HepG2 (cell line): ENCODE measurements around the gene ZBTB46. TPM values are rescaled to one million over a fixed set of nuclear protein-coding genes. Genes with fewer than 3 reads are reported as not detected.

Experiments used
- AFF4 ChIP-seq: sonication (generic); formaldehyde crosslinking; IDR thresholded peaks from 2 replicates; pipeline ENCODE4 v1.4.0; 2020; ENCODE audit warnings: missing genetic modification reagents
- ATAD3A ChIP-seq: sonication (generic); formaldehyde crosslinking; IDR thresholded peaks from 2 replicates; pipeline ENCODE4 v1.4.0; 2020; ENCODE audit warnings: missing genetic modification reagents
- GMEB2 ChIP-seq: IDR thresholded peaks from 2 replicates; pipeline ENCODE4 v1.6.1; 2016; ENCODE audit warnings: missing biosample characterization, missing genetic modification reagents, low read depth
- IKZF4 ChIP-seq: sonication (generic); formaldehyde crosslinking; IDR thresholded peaks from 2 replicates; pipeline ENCODE4 v1.5.1; 2020; ENCODE audit warnings: borderline replicate concordance, mild to moderate bottlenecking, low read depth, missing genetic modification reagents; ENCODE audit errors: not compliant biosample characterization
- KDM6A ChIP-seq: IDR thresholded peaks from 2 replicates; pipeline ENCODE4 v1.6.1; 2016; ENCODE audit warnings: low read depth
- MIER3 ChIP-seq: IDR thresholded peaks from 2 replicates; pipeline ENCODE4 v1.6.1; 2016; ENCODE audit warnings: missing compliant biosample characterization, borderline replicate concordance
- NCOA2 ChIP-seq: sonication (generic); formaldehyde crosslinking; IDR thresholded peaks from 2 replicates; pipeline ENCODE4 v1.8.0; 2022; ENCODE audit warnings: inconsistent platforms
- NFKB2 ChIP-seq: sonication (generic); formaldehyde crosslinking; IDR thresholded peaks from 2 replicates; pipeline ENCODE4 v1.4.0; 2020; ENCODE audit warnings: missing genetic modification reagents, borderline replicate concordance
- NR2C2 ChIP-seq: sonication (generic); formaldehyde crosslinking; IDR thresholded peaks from 2 replicates; pipeline ENCODE4 v1.4.0; 2020; ENCODE audit warnings: missing genetic modification reagents, mild to moderate bottlenecking, moderate library complexity, borderline replicate concordance
- PAF1 ChIP-seq: IDR thresholded peaks from 2 replicates; pipeline ENCODE4 v1.6.1; 2016; ENCODE audit warnings: missing genetic modification reagents, missing compliant biosample characterization
- RAD21 ChIP-seq: fragments of 450-650 bp; formaldehyde crosslinking; IDR thresholded peaks from 2 replicates; pipeline ENCODE4 v1.5.0; 2020; ENCODE audit warnings: mild to moderate bottlenecking
- RBAK ChIP-seq: sonication (generic); formaldehyde crosslinking; IDR thresholded peaks from 2 replicates; pipeline ENCODE4 v1.5.1; 2020; ENCODE audit warnings: mild to moderate bottlenecking, missing genetic modification reagents
- RBFOX2 ChIP-seq: fragments of 200-400 bp; formaldehyde crosslinking; IDR thresholded peaks from 2 replicates; pipeline ENCODE4 v1.6.1; 2017; ENCODE audit warnings: low read depth, mild to moderate bottlenecking, low read length
- SKI ChIP-seq: fragments of 450-650 bp; IDR thresholded peaks from one replicate; pipeline ENCODE4 v1.6.1; 2018; ENCODE audit warnings: mild to moderate bottlenecking; ENCODE audit not compliant: partially characterized antibody
- SOX6 ChIP-seq, 2 experiments: fragments of 450-650 bp in 1 of 2; sonication (generic) in 1 of 2; formaldehyde crosslinking in 1 of 2; IDR thresholded peaks; 2 replicates each; pipeline versions ENCODE4 v1.4.0 to v1.6.1; 2017 to 2020; ENCODE audit warnings: antibody characterized with exemption in 1 of 2, mild to moderate bottlenecking in 1 of 2, missing genetic modification reagents in 1 of 2
- TIGD3 ChIP-seq: sonication (generic); formaldehyde crosslinking; IDR thresholded peaks from 2 replicates; pipeline ENCODE4 v1.5.1; 2020; ENCODE audit warnings: mild to moderate bottlenecking, missing genetic modification reagents, borderline replicate concordance
- WIZ ChIP-seq: sonication (generic); formaldehyde crosslinking; IDR thresholded peaks from 2 replicates; pipeline ENCODE4 v1.5.1; 2020; ENCODE audit warnings: mild to moderate bottlenecking, missing genetic modification reagents
- ZIK1 ChIP-seq: sonication (generic); formaldehyde crosslinking; IDR thresholded peaks from 2 replicates; pipeline ENCODE4 v1.5.0; 2020; ENCODE audit warnings: mild to moderate bottlenecking, low read depth, missing genetic modification reagents, borderline replicate concordance
- ZNF441 ChIP-seq: sonication (generic); formaldehyde crosslinking; IDR thresholded peaks from 2 replicates; pipeline ENCODE4 v1.7.0; 2021; ENCODE audit warnings: missing genetic modification reagents, borderline replicate concordance
- ZNF468 ChIP-seq: sonication (generic); formaldehyde crosslinking; IDR thresholded peaks from 2 replicates; pipeline ENCODE4 v1.8.0; 2022; ENCODE audit warnings: mild to moderate bottlenecking, moderate library complexity, missing genetic modification reagents
- ZNF496 ChIP-seq: sonication (generic); formaldehyde crosslinking; IDR thresholded peaks from 2 replicates; pipeline ENCODE4 v1.8.1; 2023; ENCODE audit warnings: mild to moderate bottlenecking, moderate library complexity, missing genetic modification reagents; ENCODE audit not compliant: insufficient replicate concordance
- ZNF605 ChIP-seq: sonication (generic); formaldehyde crosslinking; IDR thresholded peaks from 2 replicates; pipeline ENCODE4 v1.8.0; 2022; ENCODE audit warnings: mild to moderate bottlenecking, missing genetic modification reagents
- ZNF83 ChIP-seq: sonication (generic); formaldehyde crosslinking; IDR thresholded peaks from 2 replicates; pipeline ENCODE4 v1.4.0; 2020; ENCODE audit warnings: missing genetic modification reagents, mild to moderate bottlenecking, borderline replicate concordance
- ZNF879 ChIP-seq: sonication (generic); formaldehyde crosslinking; IDR thresholded peaks from 2 replicates; pipeline ENCODE4 v1.8.1; 2023; ENCODE audit warnings: missing genetic modification reagents
- polyA plus RNA-seq, 8 experiments: library from polyadenylated mRNA; depleted of rRNA in 3 of 8; stranded (reverse) in 7 of 8; unstranded in 1 of 8; fragments of >200 nt; fragmentation: Illumina TruSeq in 4 of 8; extraction: Trizol in 4 of 8; gene quantifications; 2 replicates each; pipeline versions ENCODE4 v1.2.1 to v1.2.3, GENCODE V29; 2011 to 2016; ENCODE audit warnings: low read depth in 4 of 8, missing spikeins in 1 of 8, mixed read lengths in 1 of 8; ENCODE audit not compliant: insufficient read depth in 1 of 8
- total RNA-seq, 5 experiments: library from RNA; depleted of rRNA; stranded (reverse); fragments of >200 nt; fragmentation: Illumina TruSeq; extraction: Trizol; gene quantifications; 2 replicates each; pipeline ENCODE4 v1.2.3, GENCODE V29; 2016; ENCODE audit warnings: low read depth in 1 of 5

The ZBTB46 gene
- total and polyA plus RNA-seq, 2 of the 13 experiments (the other 11 are each of a cell fraction or from before 2014, with no cell fraction given) = 1.6 to 13.5 TPM

GRCh38 chr20:63863021-63863797 is 32.1 kb upstream of the ZBTB46 start (continued):
- TF ChIP-seq KDM6A (CRISPR knock-in tag) = no peak
- TF ChIP-seq ZNF468 (CRISPR knock-in tag) = no peak
- TF ChIP-seq ZNF496 (CRISPR knock-in tag) = no peak
- peak; percentile 0 for TF ChIP-seq IKZF4
- TF ChIP-seq NFKB2 (CRISPR knock-in tag) = no peak
- TF ChIP-seq SOX6 (IDR thresholded peaks at IDR 0.05) = no peak
- 0 out of 2 replicates have a peak, but pooled peaks have one; percentile 14 for TF ChIP-seq SOX6 (CRISPR knock-in tag; IDR thresholded peaks at IDR 0.05)
- no peak for TF ChIP-seq WIZ (CRISPR knock-in tag)
- peak; percentile 12 for TF ChIP-seq SKI
- TF ChIP-seq TIGD3 (CRISPR knock-in tag) = no peak
- no peak; the same call in 1 of the 2 replicates for TF ChIP-seq PAF1 (CRISPR knock-in tag)
- TF ChIP-seq GMEB2 (CRISPR knock-in tag) = no peak
- peak; percentile 91 for TF ChIP-seq ZNF441 (CRISPR knock-in tag)
- TF ChIP-seq MIER3 (CRISPR knock-in tag) = no peak
- TF ChIP-seq ZIK1 = 0 out of 2 replicates have a peak, but pooled peaks have one; percentile 24
- no peak for TF ChIP-seq NCOA2 (CRISPR knock-in tag)
- TF ChIP-seq NR2C2 (CRISPR knock-in tag) = no peak
- no peak for TF ChIP-seq ATAD3A (CRISPR knock-in tag)
- TF ChIP-seq RBAK = no peak
- TF ChIP-seq ZNF83 (CRISPR knock-in tag) = no peak; the same call in 1 of the 2 replicates
- TF ChIP-seq AFF4 (CRISPR knock-in tag) = peak; percentile 53; the same call in 1 of the 2 replicates
- no peak for TF ChIP-seq ZNF605 (CRISPR knock-in tag)
- no peak for TF ChIP-seq RBFOX2
- TF ChIP-seq ZNF879 = no peak
- TF ChIP-seq RAD21 (CRISPR knock-in tag) = no peak
